T follicular helper cell (primary cell): Measurements from ENCODE around the gene CACNA1H.

Experiments used
- DNase-seq: peaks from one replicate; pipeline ENCODE4 v3.0.0-alpha.2; 2020; ENCODE audit warnings: low read depth
- total RNA-seq, 2 experiments: gene quantifications; one replicate each; lab custom pipeline; 2026; lab: John Stamatoyannopoulos, UW

Gene CACNA1H
- total RNA-seq, result 1.3 to 8.2 reads per million in 2 experiments

DNA sequence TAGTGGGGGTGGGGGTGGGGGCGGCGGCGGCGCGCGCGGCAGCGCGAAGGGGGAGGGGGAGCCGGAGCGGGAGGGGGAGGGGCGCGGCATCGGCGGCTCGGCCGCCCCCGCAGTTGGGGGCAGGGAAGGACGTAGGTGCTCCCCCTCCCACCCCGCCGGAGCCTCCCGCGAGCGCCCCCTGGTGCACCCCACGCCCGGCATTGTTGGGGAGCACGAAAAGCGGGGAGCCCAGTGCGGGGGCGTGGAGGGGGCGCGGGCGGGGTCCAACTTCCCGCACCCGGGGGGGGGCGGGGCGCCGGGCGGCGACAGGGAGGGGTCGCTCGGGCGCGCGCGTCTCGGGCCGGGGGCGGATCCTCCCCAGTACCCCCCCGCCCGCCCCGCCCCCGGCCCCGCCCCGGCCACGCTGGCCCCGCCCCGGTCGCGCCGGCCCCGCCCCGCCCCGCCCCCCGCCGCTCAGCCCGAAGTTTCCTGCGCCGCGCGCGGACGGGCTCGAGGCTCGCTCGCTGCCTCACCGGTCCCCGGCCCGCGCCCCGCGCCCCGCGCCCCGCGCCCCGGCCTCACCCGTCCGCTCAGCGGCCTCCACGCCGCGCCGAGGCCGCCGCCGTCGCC lies at the start of gene CACNA1H:
Gene CACNA1H (plus strand): TSS at position 456 of the 609 bp plus-strand sequence. CDS start 632 bp downstream, outside the sequence.
- DNase-seq, result peak; percentile 46

DNA sequence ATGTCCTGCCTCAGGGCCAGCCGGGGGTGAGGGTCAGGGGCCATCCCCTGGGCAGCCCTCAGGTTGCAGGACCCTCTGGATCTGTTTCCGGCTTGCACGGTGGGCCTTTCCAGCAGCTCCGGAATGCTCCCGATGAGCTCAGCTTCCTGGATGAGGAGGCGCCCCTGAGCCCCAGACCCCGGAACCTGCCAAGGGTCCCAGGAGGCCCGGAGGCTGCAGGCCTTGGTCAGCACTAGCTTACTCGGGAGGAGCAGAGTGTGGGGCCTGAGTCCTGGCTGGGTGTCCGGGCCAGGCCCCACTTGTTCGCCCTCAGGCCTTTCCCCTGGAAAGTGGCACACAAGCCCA lies 49.3 kb upstream of the CACNA1H start:
- no peak for DNase-seq

DNA sequence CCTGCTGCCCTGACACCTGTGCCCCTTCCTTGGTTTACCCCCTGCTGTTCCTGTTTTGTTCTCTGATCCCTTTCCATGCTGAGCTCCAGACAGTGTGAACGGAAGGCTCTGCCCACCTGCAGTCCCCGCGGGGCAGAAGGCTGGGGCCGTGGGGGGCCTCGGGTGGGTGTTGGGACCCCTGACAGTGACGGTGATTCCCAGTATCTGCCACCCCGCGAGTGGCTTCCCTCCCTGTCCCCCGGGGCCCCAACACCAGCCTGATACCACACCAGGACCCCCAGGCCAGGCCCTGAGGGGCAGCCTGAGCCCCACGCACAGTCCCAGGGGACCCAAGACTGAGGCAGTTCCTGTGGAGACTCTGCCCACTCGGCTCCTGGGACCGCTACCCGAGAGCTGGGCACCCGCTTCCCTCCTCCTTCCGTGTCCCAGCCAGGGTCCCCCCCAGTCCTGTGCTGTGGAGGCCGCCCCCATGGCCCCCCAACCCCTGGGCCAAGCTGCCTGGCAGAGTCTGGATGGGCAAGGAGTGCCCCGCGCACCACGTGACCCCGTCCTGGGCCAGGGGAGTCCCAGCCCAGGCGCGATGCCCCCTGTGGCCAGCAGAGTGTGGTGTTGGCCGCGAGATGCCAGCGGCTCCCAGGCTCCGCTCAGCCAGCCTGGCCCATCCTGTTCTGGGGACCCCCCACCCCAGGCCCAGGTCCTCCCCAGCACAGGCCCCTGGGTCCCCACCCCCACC lies 46.9 kb upstream of the CACNA1H start:
- peak; percentile 17 for DNase-seq

DNA sequence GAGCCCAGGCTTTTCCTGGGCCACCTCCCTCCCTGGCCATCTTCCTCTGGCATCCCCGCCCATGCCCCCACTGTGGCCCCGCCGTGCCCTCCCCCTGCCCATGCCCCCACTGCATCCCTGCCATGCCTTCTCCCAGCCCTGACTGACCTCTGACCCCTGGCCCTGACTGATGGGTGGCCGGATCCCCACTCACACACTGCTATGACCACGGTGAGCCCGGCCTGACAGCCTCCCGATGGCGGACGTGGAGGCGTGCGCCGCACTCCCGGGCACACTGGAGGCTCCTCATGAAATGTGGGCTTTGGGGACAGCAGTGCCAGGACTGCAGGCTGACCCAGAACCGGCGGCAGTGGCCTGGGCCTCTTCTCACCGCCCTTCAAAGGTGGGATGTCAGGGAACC lies 46.2 kb upstream of the CACNA1H start:
- no peak for DNase-seq

DNA sequence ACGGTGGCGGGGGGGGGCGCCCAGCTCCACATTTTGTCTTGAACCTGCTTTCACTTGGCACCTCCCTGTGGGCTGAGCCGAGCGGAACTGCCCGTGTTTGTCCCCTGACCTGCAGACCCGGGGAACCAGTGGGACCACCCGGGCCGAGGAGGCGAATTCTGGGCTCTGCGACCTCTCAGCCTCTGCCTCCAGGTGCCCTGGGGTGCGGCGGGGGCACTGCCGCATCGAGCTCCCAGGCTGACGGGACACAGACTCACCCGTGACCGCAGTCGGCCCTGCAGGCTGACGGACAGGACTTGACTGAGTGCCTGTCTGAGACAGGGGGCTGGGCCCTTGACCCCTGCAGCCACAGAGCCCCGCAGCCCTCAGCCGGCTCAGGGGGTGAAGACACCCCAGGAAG lies 45.8 kb upstream of the CACNA1H start:
- DNase-seq, result no peak

DNA sequence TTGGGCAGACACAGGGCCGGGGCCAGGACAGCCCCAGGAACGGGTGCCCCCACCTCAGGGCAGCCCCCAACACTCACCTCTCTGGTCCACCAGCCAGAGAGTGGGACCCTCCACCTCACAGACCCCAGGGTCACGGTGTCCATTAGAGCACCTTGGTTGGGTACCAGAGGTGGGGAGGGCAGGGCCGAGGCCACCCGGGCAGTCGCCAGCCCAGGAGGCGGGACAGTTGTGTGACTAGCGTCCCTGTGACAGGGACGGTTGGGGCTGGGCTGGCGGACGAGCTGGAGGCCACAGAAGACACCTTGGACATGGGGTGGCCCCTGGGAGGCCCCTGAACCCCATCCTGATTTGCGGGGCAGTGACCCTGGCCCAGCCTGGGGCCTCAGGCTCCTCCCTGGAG lies 45.2 kb upstream of the CACNA1H start:
- no peak for DNase-seq

DNA sequence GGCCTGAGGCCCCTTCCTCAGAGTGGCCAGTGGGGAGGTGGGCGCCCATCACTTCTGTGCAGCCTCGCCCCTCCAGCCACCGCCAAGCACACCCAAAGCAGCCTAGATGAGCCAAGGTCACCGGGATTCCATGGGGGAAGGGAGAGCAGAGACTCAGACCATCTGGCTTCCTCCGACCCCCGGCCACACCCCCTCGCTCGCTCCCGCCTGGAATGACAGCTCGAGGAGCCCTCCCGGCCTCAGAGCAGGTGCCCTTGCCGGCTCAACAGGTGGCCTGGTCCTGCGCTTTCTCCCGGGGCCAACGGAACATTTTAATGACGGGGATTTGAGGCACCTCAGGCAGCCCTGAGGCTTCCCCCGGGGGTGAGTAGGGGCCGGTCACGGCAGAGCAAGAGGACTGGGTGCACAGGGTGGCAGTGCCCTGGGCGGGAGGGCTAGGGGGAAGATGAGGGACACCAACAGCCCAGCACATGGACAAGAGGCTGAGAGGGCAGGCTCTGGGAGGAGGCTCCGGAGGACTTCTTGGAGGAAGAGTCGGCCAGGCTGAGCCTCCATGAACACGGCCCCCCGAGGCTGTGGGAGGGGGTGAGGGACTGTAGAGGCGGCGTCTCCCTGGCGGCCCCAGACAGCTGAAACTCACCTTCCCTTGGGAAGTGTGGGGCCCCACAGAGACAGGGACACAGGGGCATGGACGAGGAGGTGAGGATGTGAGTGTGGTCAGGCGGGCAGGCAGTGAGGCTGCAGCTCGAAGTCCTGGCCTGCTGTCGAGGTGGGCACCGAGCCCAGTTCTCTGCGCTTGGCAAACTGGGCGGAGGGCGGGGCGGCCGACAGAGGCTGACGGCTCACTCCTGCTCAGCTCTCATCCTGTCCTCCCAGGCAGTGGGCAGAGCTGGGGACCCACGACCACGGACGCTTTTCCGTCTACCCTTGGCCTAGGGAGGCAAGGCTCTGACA lies 44.3 kb upstream of the CACNA1H start:
- DNase-seq, result no peak

DNA sequence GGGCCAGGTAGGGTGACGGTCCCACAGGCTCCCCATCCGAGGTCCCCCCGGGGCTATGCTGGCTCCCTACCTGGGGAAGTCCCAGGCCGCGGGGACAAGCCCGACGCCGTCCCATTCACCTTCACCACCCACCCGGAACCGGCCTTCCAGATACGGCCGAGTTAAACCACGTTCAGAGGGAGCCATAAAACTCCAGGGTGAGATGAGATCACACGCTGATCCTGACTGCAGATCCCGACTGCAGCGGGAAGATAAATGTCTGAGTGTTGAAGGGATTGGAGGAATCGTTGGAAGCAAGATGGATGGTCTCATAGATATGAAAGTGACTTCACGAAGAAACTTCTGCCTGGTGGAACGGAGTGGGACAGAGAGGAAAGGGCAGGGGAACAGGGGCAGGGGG lies 43.3 kb upstream of the CACNA1H start:
- no peak for DNase-seq

DNA sequence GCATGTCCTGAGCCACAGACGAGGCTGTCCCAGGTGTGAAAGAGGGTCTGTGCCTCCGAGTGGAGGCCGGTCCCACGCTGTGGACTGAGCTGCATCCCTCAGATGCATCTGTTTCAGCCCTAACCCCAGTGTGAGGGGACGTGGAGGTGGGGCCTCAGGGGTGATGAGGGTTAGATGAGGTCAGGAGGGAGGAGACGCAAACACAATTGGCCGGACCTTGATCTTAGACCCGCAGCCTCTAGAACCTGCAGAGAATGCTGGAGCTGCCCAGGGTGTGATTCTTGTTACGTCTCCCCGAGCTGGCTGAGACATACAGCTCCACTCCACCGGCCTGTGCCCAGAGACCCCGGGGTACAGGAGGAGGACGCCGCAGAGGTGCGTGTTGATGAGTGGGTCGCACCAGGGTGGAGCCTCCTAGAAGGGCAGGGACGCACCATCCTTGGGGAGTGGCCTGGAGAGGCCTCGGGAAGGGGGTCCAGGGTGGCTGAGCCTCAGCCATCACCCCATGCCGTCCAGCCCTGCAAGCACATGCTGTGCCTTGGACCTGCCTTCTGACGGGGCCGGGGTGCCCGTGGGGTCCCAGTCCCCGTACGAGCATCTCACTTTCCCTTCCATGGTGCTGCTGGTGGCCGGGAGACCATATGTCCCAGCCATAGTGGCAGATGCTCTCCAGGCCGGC lies 40.3 kb upstream of the CACNA1H start:
- DNase-seq, result no peak

DNA sequence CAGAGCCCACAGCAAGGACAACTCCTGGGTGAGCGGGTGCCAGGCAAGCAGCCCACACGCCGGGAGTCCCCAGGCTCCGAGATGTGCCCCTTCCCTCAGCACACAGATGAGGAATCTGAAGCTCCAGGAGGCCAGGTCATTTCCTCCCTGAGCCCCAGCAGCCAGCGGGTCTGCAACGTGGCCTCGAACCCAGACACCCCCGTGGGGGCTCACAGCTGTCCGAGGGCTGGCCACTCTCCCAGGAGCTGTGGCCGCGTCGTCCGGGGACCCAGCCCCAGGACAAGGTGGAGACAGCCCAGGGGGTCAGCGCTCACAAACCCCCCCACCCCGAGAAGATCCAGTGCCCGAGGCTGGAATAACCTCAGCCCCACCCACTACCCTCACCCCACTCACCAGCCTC lies 39.4 kb upstream of the CACNA1H start:
- no peak for DNase-seq

DNA sequence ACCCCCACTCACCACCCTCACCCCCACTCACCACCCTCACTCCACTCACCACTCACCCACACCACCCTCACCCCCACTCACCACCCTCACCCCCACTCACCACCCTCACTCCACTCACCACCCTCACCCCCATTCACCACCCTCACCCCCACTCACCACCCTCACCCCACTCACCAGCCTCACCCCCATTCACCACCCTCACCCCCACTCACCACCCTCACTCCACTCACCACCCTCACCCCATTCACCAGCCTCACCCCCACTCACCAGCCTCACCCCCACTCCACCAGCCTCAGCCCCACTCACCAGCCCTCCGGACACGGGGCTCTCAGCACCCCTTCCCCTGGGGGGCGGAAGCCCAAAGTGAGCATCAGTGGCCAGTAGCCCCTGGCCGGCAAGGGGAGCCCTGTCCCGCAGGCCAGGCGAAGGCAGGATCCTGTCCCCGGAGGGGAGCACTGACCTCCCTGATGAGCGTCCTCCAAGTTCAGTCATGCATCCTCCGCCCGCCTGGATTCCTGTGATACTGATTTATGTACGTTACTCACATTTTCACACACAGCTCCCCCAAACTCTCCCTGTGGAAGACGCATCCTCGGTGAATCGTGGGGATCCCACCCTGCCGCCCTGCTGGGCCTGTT lies 38.9 kb upstream of the CACNA1H start:
- DNase-seq, result no peak

DNA sequence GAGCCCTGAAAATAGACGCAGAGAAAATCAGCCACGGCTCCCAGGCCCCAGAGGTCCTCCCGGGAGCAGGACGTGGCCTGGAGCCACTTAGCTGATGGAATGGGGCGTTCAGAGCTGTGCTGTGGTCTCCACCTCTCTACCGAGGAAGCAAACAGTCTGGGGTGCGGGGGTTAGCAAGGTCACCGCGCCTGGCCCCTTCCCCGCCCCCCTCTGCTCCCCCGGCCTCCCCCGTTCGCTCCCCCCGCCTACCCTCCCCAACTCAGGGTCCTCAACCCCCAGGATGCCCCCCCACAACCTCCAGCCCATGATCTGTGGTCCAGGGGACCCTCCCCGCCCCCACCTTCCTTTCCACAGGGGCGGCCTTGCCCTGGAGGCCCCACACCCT lies 36.2 kb upstream of the CACNA1H start:
- no peak for DNase-seq

DNA sequence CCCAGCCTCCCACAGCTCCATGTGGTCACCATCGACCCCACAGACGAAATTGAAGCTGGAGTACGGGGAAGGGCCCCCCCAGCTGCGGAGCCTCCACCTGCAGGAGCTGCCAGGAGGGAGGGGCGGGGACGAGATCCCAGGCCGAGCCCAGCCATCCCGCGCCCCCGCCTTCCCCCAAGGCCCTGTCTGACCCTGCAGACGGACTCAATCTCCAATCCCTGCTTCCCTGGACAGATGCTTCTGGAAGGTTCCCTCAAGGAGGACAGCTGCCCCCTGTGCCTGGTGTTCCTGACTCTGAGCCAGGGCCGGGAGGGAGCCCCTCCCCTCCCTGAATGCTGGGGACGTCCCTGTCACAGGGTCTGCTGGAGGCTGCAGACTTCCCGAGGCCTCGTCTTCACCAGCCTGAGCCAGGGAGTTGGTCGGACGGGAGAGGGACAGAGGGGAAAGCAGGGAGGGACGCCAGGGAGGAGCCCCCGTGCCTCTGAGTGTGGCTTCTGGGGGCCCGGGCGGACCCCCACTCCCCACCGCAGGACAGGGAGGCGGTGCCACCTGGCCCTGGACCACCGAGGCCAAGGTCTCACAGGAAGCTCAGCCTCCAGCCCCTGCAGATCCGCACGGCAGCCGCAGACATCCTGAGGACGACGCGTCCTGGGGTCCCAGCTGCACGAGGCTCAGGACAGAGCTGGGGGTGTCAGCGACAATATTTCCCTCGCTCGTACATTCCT lies 35.6 kb upstream of the CACNA1H start:
- no peak for DNase-seq

DNA sequence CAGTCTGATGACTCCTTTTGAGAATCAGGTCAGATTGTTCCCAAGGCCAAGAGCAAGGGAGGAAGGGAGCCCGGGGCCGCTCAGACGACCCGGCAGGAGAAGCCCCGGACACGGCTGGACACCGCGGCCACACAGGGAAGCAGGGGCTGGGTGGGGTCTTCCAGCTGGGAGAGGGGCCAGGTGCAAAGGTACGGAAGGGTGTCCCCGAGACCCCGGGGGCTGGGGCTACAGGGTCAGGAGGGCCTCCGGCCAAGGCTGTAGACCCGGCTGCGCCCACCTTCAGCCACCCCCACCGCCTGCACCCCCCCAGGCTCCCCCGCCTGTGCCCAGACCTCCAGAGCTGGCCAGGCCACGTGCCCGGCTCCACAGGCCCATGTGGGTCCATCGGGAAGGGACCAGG lies 35.0 kb upstream of the CACNA1H start:
- no peak for DNase-seq

DNA sequence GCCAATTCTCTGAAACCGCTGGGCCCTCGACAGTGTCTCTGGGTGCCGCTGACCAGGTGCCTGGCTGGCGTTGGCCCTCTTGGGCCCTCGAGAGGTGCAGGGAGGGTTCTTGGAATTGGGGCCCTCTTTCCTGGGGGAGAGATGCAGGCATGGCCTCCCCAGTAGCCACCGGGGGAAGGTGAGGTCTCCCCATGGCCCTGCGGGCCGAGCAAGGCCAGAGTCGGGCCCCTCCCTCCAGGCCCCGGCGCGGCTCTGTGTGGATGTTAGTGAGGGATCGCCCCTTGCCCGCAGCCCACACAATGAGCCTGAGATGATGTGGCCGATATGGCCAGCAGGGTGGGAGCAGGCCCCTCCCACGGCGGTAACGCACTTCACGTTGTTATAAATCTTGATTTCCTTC lies 33.8 kb upstream of the CACNA1H start:
- DNase-seq, result no peak

DNA sequence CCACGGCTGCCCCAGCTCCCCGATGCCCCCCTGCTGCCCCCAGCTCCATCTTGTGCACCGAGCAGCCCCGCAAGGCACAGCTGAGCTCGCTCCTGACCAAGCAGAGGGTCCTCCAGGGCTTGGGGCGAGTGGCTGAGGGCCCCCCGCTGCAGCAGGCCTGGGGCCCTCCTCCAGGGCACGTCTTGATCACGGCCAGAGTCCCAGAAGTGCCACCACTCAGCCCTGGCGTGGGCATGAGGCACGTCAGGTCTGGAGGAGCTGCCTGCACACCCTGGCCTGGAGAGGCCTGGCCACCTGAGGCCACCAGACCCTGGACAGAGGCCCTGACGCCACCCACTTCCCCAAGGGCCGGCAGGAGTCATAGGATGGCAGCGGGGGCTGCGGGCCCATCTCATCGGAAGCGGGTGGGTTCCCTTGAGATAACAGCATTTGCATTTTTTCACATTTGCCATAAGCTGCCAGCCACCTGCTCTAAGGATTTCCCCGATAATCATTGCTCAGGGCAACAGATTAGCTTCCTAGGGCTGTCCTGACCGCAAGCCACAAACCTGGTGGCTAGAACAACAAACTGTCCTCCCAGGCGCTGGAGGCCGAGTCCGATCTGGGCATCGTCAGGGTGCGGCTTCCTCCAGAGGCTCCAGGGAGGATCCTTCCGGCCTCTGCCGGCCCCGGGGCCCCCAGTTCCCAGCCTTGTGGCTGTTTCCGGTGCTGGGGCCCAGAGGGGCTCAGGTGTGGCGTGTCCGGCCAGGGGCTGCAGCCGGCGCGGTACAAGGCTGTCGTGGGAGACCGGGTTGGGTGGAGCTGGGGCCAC lies 32.9 kb upstream of the CACNA1H start:
- DNase-seq, result no peak

DNA sequence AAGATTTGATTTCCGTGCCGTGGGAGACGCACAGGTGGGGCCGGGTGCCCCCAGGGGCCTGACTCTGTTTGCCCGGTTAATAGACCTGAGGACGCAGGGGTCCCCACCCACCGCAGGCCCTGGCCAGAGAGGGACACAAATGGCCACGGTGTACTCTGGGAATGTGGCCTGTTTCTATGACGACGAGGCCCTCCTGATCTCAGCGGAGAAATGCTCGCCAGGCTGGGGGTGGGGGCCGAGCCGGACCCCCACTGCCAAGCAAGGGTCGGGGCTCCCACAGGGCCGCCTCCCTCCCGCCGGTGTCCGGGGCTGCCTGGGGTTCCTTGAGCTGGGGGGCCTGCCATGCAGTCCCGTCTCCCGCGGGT lies 32.3 kb upstream of the CACNA1H start:
- DNase-seq, result no peak

DNA sequence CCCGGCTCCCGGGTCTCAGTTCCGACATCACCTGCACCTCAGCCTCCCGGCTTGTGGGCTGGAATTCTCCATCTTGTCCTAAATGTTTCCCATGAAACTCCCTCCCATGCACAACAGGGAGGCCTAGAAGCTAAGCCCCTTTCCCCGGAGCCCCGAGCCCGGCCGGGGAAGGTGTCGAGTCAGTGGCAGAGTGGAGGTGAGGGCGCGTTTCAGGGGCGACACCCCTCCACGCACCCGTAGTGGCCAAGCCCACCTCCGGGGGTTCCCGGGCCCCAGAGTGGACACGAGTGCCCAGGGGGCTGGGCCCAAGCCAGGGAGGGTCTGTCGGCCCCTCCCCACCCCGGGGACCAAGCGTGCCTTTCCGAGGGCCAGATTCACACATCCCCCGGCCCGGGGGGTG lies 31.9 kb upstream of the CACNA1H start:
- no peak for DNase-seq

DNA sequence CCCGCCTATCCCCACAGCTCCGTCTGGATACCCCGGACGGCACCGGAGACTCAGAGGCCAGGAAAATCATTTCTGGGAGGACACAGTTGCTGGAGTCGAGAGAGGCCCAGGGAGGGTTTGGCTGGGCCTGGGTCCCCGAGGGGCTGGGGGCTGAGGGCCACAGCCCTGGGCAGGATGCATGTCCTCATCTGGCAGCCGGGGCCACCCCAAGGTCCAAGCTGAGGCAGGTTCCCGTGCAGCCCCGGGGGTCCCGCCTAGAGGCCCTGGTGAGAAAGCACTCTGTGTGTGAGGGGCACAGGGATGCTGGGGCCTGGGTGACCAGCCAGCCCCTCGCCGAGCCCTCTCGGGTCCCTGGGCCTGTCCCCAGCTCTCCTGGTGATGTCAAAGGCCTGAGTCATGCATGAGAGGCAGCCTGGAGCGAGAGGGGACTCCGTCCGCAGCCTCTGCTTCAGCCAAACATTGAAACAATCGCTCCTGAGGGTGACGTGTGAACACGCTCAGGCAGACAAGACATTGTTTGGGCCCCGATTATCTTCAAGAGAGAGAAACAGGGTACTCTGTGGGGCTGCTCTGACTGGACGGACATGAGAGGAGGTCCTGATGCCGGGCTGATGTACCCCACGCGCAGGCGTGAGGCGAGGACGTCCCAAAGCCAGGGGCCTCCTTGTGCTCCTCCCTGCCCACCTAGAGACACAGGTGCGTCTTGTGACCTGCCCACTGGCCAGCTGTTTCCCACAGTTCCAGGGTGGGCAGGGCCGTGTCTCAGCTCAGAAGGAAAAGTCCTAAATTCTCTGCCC lies 31.1 kb upstream of the CACNA1H start:
- DNase-seq, result no peak
